H1 (cell line): ENCODE measurements around the gene LRP11. TPM values are rescaled to one million over a fixed set of nuclear protein-coding genes. Genes with fewer than 3 reads are reported as not detected.

Source experiments
- CBX8 ChIP-seq: fragments of 300-800, 300-1000 bp; sonication (generic); IDR thresholded peaks from 2 replicates; pipeline ENCODE4 v1.7.1; 2016; ENCODE audit warnings: low read depth, low read length, borderline replicate concordance
- polyA plus RNA-seq, 7 experiments: library from polyadenylated mRNA; depleted of rRNA in 3 of 7; stranded (reverse) in 5 of 7; unstranded in 2 of 7; fragments of >200 nt in 5 of 7; fragments of 200-250 nt in 2 of 7; gene quantifications; 1 replicate in 5 of 7; 2 replicates in 1 of 7; 4 replicates in 1 of 7; pipeline versions ENCODE4 v1.2.1 to v1.2.3, GENCODE V29; 2011 to 2013; ENCODE audit warnings: missing spikeins in 2 of 7, mixed read lengths in 2 of 7
- total RNA-seq: library from RNA; stranded (reverse); fragmentation: NEBNext Ultra II Directional; extraction: Animal tissue kit (Norgen Biotek cat#: 25700); gene quantifications from 2 replicates; pipeline ENCODE4 v1.2.1, GENCODE V29; 2021

LRP11 gene
- total and polyA plus RNA-seq, 2 of the 8 experiments (the other 6 are each of a cell fraction or from before 2014, with no cell fraction given): 11.0 to 20.0 TPM

DNA sequence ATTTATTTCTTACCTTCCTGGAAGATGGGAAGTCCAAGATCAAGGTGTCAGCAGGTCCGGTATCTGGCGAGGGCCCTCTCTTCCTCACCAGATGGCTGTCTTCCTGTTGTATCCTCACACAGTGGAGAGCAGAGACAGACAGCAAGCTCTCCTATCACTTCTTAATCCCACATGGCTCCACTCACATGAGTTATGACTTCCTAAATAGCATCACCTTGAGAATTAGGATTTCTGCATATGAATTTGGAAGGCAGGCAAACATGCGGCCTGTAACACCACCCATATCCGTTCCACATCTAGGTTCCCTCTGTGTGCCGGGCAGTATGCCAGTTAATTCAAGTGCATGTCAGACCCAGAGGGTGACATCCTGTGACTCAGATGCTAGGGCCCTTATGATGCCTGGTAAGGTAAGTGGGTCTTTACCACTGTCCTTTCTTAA lies 31.7 kb upstream of the LRP11 start (continued):
- no peak for TF ChIP-seq CBX8
